Measurements from ENCODE around the gene TARS2.

DNA sequence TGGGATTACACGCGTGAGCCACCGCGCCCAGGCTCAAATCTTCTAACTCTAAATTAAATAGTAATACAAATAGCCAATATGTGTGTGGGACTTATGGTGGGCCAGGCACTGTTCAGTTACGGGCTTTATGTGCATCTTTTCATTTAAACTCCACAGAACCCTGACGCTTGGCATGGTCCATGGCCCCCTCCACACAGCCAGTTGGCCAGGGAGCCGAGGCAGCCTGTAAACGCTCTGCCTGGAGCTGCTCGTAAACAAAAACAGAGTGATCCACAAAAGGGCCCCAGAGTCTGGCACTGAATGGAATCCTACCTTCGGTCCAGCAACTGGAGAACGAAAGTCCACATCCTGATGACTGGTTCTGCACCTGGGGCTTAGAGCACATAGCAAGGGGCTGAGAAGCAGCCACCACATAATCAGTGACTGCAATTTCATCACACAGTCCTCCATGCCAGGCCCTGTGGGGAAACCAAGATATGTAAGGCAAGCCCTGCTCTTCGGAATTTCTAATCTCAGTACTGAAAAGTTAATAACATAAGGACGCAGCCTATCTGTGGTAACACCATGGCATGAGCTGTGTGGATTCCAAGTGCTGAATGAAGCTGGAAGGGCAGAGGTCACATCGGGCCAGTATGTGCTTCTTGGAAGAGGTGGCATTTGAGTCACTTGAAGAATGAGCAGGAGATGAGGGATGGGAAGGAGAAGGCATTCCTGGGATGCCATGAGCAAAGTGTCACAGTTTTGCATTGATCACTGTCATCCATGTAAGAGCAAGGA, 48.5 kb downstream of the TARS2 start:
- TF ChIP-seq EZH2 (optimal IDR thresholded peaks at IDR 0.05; ENCODE audit: low read depth, low read length), result no peak
- TF ChIP-seq, protein P1, sequence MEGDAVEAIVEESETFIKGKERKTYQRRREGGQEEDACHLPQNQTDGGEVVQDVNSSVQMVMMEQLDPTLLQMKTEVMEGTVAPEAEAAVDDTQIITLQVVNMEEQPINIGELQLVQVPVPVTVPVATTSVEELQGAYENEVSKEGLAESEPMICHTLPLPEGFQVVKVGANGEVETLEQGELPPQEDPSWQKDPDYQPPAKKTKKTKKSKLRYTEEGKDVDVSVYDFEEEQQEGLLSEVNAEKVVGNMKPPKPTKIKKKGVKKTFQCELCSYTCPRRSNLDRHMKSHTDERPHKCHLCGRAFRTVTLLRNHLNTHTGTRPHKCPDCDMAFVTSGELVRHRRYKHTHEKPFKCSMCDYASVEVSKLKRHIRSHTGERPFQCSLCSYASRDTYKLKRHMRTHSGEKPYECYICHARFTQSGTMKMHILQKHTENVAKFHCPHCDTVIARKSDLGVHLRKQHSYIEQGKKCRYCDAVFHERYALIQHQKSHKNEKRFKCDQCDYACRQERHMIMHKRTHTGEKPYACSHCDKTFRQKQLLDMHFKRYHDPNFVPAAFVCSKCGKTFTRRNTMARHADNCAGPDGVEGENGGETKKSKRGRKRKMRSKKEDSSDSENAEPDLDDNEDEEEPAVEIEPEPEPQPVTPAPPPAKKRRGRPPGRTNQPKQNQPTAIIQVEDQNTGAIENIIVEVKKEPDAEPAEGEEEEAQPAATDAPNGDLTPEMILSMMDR (IDR thresholded peaks at IDR 0.05; ENCODE audit: low read length), result no peak
- TF ChIP-seq EZH2phosphoT487 (IDR thresholded peaks at IDR 0.05; ENCODE audit: low read length), result no peak
